GM12892 (cell line): ENCODE results near the gene CHST8.

Experiments
- POLR2A ChIP-seq: IDR thresholded peaks from 2 replicates; pipeline ENCODE4 v1.6.1; 2011; ENCODE audit warnings: low read depth, low read length, control low read depth
- POLR2AphosphoS5 ChIP-seq: IDR thresholded peaks from 2 replicates; pipeline ENCODE4 v1.6.1; 2011; ENCODE audit warnings: low read depth, low read length, control low read depth

DNA sequence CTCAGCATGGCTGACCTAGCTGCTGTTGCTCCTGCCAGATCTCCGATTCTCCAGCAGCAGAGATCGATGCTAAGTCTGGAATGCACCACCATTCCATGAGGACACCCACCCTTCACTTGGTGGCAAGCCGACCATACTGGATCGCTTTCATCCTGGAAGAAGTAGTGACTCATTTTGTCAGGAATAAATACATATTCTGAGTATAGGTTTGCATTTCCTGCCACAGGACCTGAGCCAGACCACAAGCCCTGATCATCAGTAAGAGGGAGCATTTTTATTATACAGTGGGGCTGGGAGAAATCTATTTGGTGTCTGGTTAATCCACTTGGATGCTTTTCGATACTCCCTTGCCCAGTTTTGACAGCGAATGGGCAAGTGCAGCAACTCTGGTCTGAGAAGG is 164.0 kb downstream of the CHST8 start:
- TF ChIP-seq POLR2A (no peak), POLR2AphosphoS5 (no peak)
